HG03442 (cell line): ENCODE results near the gene AMT.

Source experiments
- ATAC-seq: cut with Tn5 transposase; IDR thresholded peaks from one replicate; pipeline ENCODE4 v1.9.1; 2021; ENCODE audit warnings: mild to moderate bottlenecking, moderate library complexity; ENCODE audit not compliant: unreplicated experiment

The AMT gene

GRCh38 chr3:49422379-49423248, at the start of gene AMT:
AMT (minus strand) TSS chr3:49422473; CDS start chr3:49422450, 23 bp downstream.
- no peak for ATAC-seq

GRCh38 chr3:49470714-49471420, 48.6 kb upstream of the AMT start:
- peak; percentile 20 for ATAC-seq

- peak; percentile 77 for ATAC-seq
Measured at GRCh38 chr3:49469936-49470713, 47.9 kb upstream of the AMT start, which contains the start of gene DAG1. DAG1 (plus strand) TSS chr3:49470267; CDS start chr3:49510535, 40,268 bp downstream.

- no peak for ATAC-seq
Measured at GRCh38 chr3:49469037-49469935, 47.0 kb upstream of the AMT start.

- no peak for ATAC-seq
Measured at GRCh38 chr3:49466085-49466484, 43.8 kb upstream of the AMT start.

- ATAC-seq: no peak
Measured at GRCh38 chr3:49465270-49466034, 43.2 kb upstream of the AMT start.

GRCh38 chr3:49462222-49462621, 39.9 kb upstream of the AMT start:
- ATAC-seq: no peak

- no peak for ATAC-seq
Measured at GRCh38 chr3:49461443-49462171, 39.3 kb upstream of the AMT start.

GRCh38 chr3:49460956-49461355, 38.7 kb upstream of the AMT start:
- ATAC-seq: no peak

GRCh38 chr3:49460188-49460890, 38.1 kb upstream of the AMT start:
- no peak for ATAC-seq

GRCh38 chr3:49456466-49456865, 34.2 kb upstream of the AMT start:
- no peak for ATAC-seq

GRCh38 chr3:49454898-49455681, 32.8 kb upstream of the AMT start:
- no peak for ATAC-seq

- ATAC-seq: no peak
Measured at GRCh38 chr3:49454458-49454857, 32.2 kb upstream of the AMT start.

- ATAC-seq: no peak
Measured at GRCh38 chr3:49453621-49454020, 31.3 kb upstream of the AMT start.

GRCh38 chr3:49445391-49445790, 23.1 kb upstream of the AMT start:
- no peak for ATAC-seq

- no peak for ATAC-seq
Measured at GRCh38 chr3:49434731-49435130, 12.5 kb upstream of the AMT start.

GRCh38 chr3:49428752-49429080, 6.4 kb upstream of the AMT start:
- no peak for ATAC-seq

- no peak for ATAC-seq
Measured at GRCh38 chr3:49427586-49427985, 5.3 kb upstream of the AMT start.
